ENCODE data around the gene DDRGK1. TPM values are rescaled to one million over a fixed set of nuclear protein-coding genes. Genes with fewer than 3 reads are reported as not detected.
"Not testable (repeated sequence)": the region's sequence is repeated elsewhere in the genome, so short reads cannot be mapped to it uniquely, and the experiment has no call there.

The DDRGK1 gene
- total RNA-seq, 1 donor from 2014 or later: 62.7 TPM

DNA sequence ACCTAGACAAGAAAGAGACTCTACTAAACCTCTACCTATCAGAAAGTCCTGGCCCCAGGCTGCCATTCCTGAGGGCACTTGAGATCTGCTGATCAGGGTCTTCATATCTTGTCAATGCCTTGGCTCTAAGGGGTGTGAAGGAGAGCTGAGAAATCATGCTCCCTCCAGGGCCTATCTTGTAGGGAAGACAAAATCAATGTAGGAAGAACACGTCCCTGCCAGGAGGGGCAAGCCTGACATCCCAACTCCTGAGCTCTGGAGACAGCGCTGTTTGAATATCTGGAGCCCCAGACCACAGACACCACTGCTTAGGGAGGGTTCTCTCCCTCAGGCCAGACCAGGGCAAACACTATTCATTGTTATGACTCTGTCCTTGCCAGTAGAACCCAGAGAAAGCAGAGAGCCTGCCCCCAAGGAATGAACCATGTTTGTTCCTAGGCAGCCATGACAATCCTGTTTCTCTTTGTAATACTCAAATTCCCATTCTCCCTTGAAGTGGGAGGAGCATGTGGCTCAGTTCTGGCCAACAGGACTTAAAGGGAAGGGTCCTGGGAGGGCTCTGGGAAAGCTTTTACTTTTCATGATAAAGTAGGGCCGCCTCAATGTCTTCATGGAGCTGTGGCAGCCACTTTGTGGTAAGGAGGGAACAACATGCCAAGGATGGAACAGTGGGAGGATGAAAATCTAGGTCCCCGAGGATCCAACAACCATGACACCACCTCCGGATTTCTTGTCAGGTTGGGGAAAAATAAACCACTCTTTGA is 43.0 kb downstream of the DDRGK1 start:
- no peak for TF ChIP-seq CTCF (IDR thresholded peaks at IDR 0.05; ENCODE audit: unreplicated experiment)
- no peaks in the 10 kb centered on the region for H3K9me3 Mint-ChIP-seq
- DNase-seq (ENCODE audit: low spot score in 2 of 2, unreplicated experiment in 2 of 2): no peak
- peaks cover 2% of the 10 kb centered on the region for H3K36me3 Mint-ChIP-seq
- H3K4me1 Mint-ChIP-seq: peaks cover 25% of the 10 kb centered on the region
- no peaks in the 10 kb centered on the region for H3K27me3 Mint-ChIP-seq (ENCODE audit: low read depth)
- H3K4me3 Mint-ChIP-seq: peak overlapping the region; percentile 31
- H3K27ac Mint-ChIP-seq: peak overlapping the region; percentile 12

DNA sequence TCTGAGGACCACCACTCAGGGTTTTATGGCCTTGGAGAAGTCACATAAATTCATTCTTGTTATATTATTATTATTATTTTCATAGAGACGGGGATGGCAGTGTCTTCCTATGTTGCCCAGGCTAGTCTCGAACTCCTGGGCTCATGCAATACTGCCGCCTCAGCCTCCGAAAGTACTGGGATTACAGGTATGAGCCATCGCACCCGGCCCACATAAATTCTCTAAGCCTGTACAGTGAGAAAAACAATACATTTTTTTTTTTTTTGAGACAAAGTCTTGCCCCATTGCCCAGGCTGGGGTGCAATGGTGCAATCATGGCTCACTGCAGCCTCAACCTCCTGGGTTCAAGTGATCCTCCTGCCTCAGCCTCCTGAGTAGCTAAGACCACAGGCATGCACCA is 44.1 kb downstream of the DDRGK1 start:
- H3K27ac Mint-ChIP-seq: no peak overlapping the region
- H3K27me3 Mint-ChIP-seq (ENCODE audit: low read depth): no peaks in the 10 kb centered on the region
- no peak for TF ChIP-seq CTCF (IDR thresholded peaks at IDR 0.05; ENCODE audit: unreplicated experiment)
- H3K4me3 Mint-ChIP-seq: peak overlapping the region; percentile 20
- H3K9me3 Mint-ChIP-seq: no peaks in the 10 kb centered on the region
- peaks cover 2% of the 10 kb centered on the region for H3K36me3 Mint-ChIP-seq
- DNase-seq (ENCODE audit: low spot score in 2 of 2, unreplicated experiment in 2 of 2): no peak
- H3K4me1 Mint-ChIP-seq: peaks cover 27% of the 10 kb centered on the region

DNA sequence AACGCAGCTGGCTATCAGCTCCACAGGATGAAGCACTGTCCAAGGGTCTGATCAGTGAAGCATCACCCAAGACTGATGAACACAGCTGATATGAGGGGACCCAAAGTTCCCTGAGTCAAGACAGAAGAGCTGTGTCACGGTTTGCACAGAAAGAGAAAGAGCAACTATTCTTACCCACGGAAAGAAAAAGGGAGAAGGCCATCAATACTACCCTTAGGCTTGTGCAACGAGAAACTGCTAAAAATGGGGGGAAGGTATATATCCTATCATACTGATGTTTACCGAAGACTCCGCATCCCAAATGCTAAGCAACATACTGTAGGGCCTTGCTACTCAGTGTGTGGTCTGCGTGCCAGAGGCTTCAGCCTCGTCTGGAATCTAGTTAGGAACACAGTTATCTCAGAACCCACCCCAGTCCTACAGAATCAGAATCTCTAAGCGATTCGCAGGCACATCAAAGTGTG is 45.5 kb downstream of the DDRGK1 start:
- no peak for DNase-seq (ENCODE audit: low spot score in 2 of 2, unreplicated experiment in 2 of 2)
- Mint-ChIP-seq H3K36me3 (peaks cover 3% of the 10 kb centered on the region), H3K4me1 (peaks cover 27% of the 10 kb centered on the region), H3K4me3 (peak overlapping the region; percentile 88), H3K9me3 (no peaks in the 10 kb centered on the region), H3K27me3 (ENCODE audit: low read depth) (no peaks in the 10 kb centered on the region), H3K27ac (peak overlapping the region; percentile 96)
- no peak for TF ChIP-seq CTCF (IDR thresholded peaks at IDR 0.05; ENCODE audit: unreplicated experiment)

DNA sequence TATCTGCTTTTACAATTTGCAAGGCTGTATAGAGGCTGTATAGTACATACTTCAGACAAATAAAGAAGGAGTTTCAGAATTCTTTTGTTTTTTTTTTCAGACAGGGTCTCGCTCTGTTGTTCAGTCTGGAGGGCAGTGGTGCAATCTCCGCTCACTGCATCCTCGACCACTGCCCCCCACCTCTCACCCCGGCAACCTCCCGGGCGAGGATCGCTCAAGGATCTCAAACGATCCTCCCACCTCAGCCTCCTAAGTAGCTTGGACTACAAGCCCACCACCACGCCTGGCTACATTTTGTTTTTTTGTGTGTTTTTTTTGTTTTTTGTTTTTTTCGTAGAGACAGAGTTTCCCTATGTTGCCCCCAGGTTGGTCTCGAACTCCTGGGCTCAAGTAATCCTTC is 46.7 kb downstream of the DDRGK1 start:
- H3K4me3 Mint-ChIP-seq: peak overlapping the region; percentile 63
- TF ChIP-seq CTCF (IDR thresholded peaks at IDR 0.05; ENCODE audit: unreplicated experiment): no peak
- peak overlapping the region; percentile 71 for H3K27ac Mint-ChIP-seq
- no peaks in the 10 kb centered on the region for H3K9me3 Mint-ChIP-seq
- H3K27me3 Mint-ChIP-seq (ENCODE audit: low read depth): no peaks in the 10 kb centered on the region
- peaks cover 5% of the 10 kb centered on the region for H3K36me3 Mint-ChIP-seq
- peaks cover 27% of the 10 kb centered on the region for H3K4me1 Mint-ChIP-seq
- DNase-seq (ENCODE audit: low spot score in 2 of 2, unreplicated experiment in 2 of 2): no peak

DNA sequence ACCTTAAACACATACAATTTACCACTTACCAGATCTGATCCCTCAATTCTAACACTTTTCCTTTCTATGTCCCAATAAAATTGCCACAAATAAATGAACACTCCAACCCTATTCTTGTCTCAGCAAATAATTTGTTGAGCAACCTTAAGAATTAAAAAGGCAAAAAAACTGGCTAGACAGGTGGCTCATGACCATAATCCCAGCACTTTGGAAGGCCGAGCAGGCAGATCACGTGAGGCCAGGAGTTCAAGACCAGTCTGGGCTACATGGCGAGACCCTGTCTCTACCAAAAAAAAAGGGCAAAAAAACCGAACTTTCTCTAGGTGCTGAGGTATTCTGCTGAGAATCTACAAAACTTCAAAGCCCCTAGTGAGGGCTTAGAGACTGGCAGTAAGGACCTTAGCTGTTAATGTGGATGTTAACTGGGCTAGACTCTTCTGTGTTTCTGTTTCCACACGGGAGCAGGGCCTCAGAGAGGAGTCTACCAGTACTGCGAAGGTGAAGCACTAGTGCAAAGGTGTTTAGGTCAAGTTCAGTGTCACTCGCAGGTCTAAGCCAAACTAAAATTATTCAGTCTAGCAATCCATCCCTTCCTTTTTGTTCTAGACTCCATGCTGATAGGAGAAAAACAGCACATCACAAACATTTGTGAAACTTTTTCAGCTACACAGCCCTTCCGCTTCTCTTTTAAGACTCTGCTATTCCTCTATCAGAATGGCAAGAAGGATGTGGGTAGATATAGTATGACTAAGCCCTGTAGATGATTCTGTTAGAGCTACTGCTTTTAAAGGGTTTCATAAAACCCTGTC is 47.5 kb downstream of the DDRGK1 start:
- Mint-ChIP-seq H3K9me3 (no peaks in the 10 kb centered on the region), H3K27me3 (ENCODE audit: low read depth) (no peaks in the 10 kb centered on the region), H3K36me3 (peaks cover 5% of the 10 kb centered on the region), H3K4me3 (peak overlapping the region; percentile 63), H3K27ac (peak overlapping the region; percentile 71), H3K4me1 (peaks cover 27% of the 10 kb centered on the region)
- TF ChIP-seq CTCF (IDR thresholded peaks at IDR 0.05; ENCODE audit: unreplicated experiment): no peak
- DNase-seq (ENCODE audit: low spot score in 2 of 2, unreplicated experiment in 2 of 2): no peak

DNA sequence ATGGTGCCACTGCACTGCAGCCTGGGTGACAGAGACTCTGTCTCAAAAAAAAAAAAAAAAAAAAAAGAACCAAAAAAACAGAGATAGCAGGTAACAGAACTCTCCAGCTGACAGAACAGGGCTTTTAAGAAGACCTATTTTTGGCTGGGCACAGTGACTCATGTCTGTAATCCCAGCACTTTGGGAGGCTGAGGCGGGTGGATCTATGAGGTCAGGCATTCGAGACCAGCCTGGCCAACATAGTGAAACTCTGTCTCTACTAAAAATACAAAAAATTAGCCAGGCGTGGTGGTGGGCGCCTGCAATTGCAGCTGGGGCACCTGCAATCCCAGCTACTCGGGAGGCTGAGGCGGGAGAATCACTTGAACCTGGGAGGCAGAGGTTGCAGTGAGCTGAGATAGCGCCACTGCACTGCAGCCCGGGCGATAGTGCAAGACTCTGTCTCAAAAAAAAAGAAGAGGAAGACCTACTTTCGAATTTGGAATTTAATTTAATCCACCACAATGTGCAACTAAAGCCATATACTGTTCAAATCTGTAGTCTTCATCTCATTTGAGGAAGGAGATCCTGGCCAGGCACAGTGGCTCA is 52.3 kb downstream of the DDRGK1 start:
- peaks cover 25% of the 10 kb centered on the region for H3K36me3 Mint-ChIP-seq
- not testable (repeated sequence) for H3K4me1 Mint-ChIP-seq

More for the DNA sequence above, 52.3 kb downstream of the DDRGK1 start:
- DNase-seq (ENCODE audit: low spot score in 2 of 2, unreplicated experiment in 2 of 2); H3K9me3 Mint-ChIP-seq; H3K27me3 Mint-ChIP-seq (ENCODE audit: low read depth); H3K4me3 Mint-ChIP-seq; H3K27ac Mint-ChIP-seq: not testable (repeated sequence)
